Measurements from ENCODE around the gene ACTN2. TPM values are rescaled to one million over a fixed set of nuclear protein-coding genes. Genes with fewer than 3 reads are reported as not detected.
"Not testable (repeated sequence)": the region's sequence is repeated elsewhere in the genome, so short reads cannot be mapped to it uniquely, and the experiment has no call there.

Gene ACTN2
- total RNA-seq = 2,525 TPM
- long read RNA-seq, full-length matches to known transcripts = 3,444 of 3,751 reads
- long read RNA-seq, partial matches to known transcripts = 225 of 3,751 reads
- long read RNA-seq, other reads (novel, unspliced or antisense) = 82 of 3,751 reads

DNA sequence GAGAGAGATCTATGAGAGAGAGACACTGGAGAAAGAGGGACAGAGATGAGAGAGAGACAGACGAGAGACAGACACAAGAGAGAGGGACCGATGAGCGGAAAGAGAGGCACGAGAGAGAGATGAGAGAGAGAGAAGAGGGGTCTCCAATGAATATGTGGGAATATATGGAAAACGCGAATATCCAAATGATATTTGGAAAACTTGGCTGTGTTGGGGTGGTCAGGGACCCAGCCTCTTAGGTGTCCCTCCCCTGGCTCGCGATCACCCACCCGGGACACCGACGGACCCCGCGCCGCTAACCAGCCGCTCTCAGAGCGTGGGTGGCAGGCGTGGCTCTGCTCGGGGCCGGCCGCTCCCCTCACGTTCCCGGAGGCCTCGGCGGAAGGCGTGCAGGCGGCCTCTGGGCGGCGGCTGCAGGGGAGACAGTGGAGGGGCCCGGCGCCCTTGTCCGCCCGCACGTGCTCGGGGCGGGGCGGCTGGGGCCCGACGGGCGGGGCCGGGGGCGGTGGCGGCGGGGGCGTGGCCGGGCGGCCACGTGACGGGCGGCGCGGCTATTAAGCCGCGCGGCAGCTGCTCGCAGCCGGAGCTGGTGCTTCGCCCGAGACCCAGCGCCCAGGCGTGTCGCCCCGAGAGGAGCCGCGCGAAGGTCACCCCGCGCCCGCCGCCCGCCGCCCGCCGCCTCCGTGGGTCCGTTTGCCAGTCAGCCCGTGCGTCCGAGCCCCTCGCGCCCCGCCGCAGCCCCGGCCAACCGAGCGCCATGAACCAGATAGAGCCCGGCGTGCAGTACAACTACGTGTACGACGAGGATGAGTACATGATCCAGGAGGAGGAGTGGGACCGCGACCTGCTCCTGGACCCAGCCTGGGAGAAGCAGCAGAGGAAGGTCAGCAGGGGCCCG lies at the start of gene ACTN2:
Gene ACTN2, plus strand, starts transcription at position 583 of the 898 bp plus-strand sequence. Its CDS starts 175 bp downstream, at position 758.
- DNase-seq (ENCODE audit: missing footprints) (peak; percentile 85), ATAC-seq (peak; percentile 64)
- intact Hi-C loops (cut with DNase I) = loop anchor here (2.0 kb wide), 2 partner anchors 61 to 77 kb away; no protein-coding TSS in a partner anchor

DNA sequence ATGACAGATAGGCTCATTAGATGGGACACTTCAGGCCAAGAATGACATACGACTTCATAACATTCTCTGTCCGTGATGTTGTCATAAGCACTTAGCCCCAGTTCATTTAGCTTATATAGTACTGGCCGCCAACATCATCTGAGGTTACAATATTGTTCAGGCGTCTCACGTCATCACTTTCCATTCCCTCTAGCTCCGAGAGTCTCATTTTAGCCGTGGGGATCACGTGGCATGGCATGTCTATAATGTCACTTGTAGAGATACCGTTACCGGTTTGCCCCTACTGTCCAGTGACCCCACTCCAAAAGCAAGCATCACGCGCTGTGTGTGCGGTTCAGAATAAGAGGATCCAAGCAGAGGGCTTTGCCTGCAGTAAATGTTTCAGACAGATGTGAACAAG lies 47.4 kb upstream of the ACTN2 start:
- intact Hi-C loops (cut with DNase I) = no loop called here
- ATAC-seq = peak; percentile 66
- DNase-seq (ENCODE audit: missing footprints) = no peak

DNA sequence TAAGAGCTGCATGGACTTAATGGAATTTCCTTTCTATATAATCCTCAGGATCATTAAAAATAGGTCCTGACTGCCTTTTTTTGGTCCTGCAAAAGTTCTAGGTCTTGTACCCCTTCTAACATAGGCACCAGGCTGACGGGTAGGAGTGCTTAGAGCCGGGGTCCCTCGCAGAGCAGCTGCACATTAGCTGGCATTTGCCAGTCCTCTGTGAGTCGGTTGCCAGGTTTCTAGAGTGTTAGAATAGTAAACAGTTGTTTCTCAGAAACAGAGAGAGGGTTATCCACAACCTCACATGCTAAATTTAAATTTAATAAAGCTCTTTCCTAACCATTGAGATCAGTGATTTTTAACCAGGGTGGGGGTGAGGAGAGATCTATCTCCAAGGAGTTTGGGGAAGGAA lies 46.6 kb upstream of the ACTN2 start:
- ATAC-seq = peak; percentile 81
- intact Hi-C loops (cut with DNase I) = no loop called here
- no peak for DNase-seq (ENCODE audit: missing footprints)

DNA sequence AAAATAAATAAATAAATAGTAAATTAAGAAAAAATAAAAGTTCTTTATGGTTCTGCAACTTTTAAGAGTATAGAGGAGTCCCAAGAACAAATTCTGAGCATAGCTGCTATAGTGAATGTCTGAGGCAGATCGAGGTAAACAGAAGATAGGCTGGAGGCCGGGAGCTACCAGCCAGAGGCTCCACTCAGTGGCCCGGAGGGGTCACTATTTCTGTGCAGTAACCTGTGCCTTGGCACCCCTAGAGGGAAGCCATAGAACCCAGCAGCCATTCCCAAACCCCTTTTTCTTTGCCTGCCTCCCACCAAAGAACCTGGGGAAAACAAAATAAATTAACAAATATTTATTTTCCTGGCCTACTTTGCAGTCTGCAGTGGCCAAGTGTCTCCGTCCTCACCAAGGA lies 43.5 kb upstream of the ACTN2 start:
- intact Hi-C loops (cut with DNase I) = no loop called here
- no peak for ATAC-seq
- no peak for DNase-seq (ENCODE audit: missing footprints)

DNA sequence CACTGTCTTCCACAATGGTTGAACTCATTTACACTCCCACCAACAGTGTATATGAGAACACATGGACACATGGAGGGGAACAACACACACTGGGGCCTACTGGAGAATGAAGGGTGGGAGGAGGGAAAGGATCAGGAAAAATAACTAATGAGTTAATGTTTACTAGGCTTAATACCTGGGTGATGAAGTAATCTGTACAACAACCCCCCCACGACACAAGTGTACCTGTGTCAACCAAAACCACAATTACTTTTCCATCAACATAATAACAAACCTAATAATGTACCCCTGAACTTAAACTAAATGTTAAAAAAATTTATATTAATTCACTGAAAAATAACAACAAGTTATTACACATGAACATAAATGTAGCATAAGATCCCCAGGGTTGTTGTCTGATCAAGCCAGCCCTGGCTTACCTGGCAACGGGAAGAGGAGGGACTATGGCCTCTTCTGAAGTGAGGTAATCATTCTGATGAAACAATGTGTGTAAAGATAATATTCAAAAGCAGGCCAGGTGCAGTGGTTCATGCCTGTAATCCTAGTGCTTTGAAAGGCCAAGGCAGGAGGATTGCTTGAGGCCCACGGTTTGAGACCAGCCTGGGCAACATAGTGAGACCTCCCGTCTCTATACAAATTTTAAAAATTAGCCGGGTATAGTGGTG lies 41.2 kb upstream of the ACTN2 start:
- intact Hi-C loops (cut with DNase I) = no loop called here
- no peak for DNase-seq (ENCODE audit: missing footprints)
- no peak for ATAC-seq

DNA sequence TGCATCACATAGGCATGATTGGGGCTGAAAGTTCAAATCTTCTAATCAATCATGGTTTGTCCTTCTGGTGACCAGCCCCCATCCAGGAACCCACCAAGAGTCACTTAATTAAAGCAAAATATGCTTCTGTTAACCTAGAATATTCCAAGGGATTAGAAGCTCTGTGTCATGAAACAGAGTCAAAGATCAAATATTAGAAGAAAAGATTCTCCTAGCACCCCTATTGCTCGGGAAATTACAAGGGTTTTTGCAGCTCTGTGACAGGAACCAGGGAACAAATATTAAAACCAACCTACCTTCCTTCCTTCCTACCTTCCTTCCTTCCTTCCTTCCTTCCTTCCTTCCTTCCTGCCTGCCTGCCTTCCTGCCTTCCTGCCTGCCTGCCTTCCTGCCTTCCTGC lies 31.8 kb upstream of the ACTN2 start:
- intact Hi-C loops (cut with DNase I) = no loop called here
- no peak for ATAC-seq
- no peak for DNase-seq (ENCODE audit: missing footprints)

DNA sequence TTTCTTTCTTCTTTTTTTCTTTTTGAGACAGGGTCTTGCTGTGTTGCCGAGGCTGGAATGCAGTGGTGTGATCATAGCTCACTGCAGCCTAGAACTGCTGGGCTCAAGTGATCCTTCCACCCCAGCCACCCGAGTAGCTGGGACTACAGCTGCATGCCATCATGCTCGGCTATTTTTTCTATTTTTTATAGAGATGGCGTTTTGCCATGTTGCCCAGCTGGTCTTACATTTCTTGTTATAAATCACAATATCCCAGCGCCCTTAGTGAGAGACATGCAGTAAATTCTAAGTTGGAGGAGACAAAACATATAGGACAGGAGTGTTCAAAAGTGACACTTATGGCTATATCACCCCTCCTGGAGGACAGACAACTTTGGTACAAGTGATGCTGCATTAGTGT lies 31.3 kb upstream of the ACTN2 start:
- DNase-seq (ENCODE audit: missing footprints) = no peak
- intact Hi-C loops (cut with DNase I) = no loop called here
- no peak for ATAC-seq

DNA sequence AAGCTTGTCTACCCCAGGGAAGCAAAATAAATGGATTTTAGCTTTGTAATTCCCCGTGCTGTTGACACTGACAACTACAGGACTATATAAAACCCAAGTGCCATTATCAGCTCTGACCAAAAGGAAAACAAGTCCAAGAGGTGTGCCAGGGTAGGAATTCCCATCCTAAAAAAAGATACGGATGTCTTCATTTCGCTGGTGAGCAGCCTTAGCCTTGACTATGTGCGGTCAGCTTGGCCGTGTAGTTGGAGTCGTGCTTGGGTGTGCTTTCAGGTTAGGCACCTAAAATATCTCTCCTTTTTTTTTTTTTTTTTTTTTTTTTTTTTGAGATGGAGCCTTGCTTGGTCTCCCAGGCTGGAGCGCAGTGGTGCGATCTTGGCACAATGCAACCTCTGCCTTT lies 28.9 kb upstream of the ACTN2 start:
- intact Hi-C loops (cut with DNase I) = no loop called here
- no peak for DNase-seq (ENCODE audit: missing footprints)
- peak; percentile 66 for ATAC-seq

DNA sequence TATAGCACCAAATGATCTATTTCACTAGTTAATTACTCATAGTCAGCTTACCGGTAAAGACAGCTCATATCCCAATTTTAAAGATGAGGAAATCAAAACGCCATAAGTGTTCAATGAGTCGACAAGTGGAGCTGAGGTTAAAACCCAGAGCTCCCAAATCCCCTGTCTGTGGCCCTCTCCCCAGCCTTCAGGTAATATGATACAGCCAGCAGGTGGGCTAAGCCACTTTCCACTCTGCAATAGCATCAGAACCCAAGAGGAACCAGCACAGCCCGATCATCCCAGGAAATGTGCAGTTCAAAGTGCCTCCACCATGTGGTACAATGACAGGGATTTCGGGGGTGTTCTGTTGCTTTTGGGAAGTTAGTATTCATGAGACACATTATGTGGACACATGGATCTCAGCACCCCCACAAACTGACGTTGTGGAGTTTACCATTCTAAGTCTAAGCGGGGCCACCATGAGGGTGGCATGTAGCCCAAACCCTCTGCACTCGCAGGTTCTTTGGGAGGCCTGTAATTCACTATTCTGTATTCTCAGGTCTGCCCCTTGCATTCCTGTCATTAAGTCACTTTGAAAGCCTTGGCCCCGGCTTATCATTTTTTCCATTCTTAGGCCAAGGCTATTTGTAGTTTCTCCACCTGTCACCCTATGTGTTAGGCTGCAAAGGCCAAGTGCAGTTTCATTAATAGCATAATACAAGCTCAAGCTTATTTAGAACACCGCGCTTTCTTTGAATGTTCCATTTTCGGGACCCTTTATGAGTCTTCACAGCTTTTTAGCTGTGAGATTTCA lies 26.3 kb upstream of the ACTN2 start:
- ATAC-seq (peak; percentile 80), DNase-seq (ENCODE audit: missing footprints) (no peak)
- intact Hi-C loops (cut with DNase I) = no loop called here

DNA sequence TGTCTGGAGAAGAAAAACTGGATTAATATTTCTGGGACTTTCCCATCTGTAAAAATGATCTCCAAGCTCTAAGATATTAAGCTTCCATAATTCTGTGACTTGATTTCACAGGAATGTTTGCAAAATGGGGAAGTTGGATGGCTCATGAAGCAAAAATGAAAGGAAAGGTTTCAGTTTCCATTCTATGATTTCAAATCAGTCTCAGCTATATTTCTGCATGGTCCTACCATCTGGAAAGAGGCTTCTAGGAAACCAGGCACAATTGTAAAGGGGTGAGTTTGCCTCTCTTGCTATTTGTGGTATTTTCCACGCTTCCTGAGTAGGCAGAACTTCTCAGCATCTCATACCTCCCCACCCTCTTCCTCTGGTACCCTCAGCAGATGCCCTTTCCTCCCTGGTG lies 22.4 kb upstream of the ACTN2 start:
- intact Hi-C loops (cut with DNase I) = no loop called here
- ATAC-seq (no peak), DNase-seq (ENCODE audit: missing footprints) (no peak)

DNA sequence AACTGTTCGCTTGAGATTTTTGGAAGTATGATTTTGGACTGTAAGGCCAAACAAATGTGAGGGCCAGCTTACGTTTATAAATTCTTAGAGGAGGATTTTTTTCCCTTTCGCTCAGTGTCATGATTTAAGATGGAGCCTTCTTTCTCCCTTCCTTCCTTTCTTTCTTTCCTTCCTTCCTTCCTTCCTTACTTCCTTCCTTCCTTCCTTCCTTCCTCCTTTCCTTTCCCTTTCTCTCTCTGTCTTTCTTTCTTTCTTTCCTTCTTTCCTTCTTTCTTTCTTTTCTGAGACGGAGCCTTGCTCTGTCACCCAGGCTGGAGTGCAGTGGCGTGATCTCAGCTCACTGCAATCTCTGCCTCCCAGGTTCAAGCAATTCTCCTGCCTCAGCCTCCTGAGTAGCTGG lies 17.4 kb upstream of the ACTN2 start:
- intact Hi-C loops (cut with DNase I); ATAC-seq; DNase-seq (ENCODE audit: missing footprints): not testable (repeated sequence)

DNA sequence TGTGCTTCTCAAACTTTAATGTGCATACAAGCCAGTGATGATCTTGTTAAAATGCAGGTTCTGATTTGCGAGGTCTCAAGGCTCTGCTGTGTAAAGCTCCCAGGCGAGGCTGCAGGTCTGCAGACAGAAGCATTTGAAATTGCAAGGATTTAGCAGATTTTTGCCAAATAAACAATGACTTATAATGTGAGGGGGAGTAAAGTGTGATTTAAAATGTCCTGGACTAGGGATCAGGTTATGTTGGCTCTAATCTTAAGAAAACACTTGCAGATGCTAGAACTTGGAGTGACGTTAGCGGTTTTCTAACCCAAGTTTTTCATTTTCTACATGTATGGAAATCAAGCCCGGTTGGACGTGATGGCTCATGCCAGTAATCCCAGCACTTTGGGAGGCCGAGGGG lies 16.2 kb upstream of the ACTN2 start:
- no peak for ATAC-seq
- no peak for DNase-seq (ENCODE audit: missing footprints)
- intact Hi-C loops (cut with DNase I) = no loop called here

DNA sequence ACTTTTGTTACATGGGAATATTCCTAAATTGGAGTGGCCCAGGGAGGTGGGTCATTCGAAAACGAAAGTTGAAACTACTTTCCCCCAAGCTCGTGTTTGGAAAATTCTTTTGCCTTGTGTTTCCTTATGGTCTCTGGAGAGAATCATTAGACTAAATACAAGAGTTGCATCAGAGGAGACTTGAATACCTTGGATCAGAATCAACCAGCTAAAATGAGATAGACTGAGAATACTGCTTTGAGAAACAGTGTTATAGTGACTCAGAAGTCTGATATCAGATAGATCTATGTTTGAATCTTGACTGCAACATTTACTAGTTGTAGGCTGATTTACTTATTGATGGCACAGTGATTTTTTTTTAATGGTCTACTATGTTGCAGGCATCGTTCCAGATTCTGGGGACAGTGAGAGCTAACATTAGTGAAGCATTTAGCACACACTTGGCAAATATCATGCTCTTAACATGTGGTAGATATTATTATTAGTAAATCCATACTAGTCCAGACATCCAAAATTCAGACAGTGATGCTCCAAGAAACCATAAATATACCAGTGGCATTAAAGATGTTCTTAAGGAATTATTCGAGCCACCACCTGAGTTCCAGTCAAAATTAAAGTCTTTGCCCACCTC lies 12.9 kb upstream of the ACTN2 start:
- DNase-seq (ENCODE audit: missing footprints) = no peak
- ATAC-seq = peak; percentile 83
- intact Hi-C loops (cut with DNase I) = no loop called here

DNA sequence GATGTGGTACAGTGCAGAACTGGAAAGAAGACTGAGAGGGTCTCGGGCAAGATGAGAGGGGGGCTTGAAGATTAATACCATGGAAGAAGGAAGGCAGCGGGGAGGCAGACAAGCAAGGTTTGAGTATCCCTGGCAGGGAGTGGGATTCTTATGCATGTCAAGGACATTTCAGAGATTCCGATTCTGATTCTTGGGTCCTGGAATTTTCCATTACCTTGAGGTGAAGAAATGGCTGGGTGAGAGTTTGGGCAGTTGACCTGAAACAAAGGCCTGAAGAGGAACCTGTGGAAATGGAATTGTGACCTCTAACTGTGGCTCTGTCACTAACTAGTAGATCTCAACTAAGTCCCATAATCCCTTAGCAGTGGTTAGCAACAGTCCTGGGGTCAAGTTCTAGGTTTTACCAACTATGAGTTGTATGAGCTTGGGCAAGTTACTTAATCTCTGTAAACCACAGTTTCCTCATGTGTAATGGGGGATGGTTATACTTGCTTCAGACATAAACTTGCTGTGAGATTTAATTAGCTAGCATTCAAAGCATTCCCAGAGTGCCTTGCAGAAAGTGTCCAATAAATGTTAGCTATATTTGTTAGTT lies 8.6 kb upstream of the ACTN2 start:
- intact Hi-C loops (cut with DNase I) = no loop called here
- ATAC-seq (no peak), DNase-seq (ENCODE audit: missing footprints) (no peak)

DNA sequence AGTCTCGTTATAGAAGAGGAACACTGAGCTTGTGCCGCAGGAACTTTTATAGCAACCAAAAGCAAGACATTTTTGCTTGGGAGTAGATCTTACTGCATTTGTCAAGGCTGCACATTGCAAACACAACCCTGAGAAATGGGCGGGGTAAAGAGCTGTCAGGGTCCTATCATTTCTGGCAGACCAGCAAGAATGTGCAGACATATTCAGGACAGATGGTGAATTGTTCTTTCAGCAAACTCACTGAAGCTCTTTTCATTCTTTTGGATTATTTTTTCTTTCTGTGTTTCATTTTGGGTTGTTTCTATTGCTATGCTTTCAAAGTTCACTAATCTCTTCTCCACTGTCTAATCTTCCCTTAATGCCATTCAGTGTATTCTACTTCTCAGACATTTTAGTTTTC lies 5.1 kb upstream of the ACTN2 start:
- intact Hi-C loops (cut with DNase I) = no loop called here
- DNase-seq (ENCODE audit: missing footprints) (no peak), ATAC-seq (peak; percentile 51)

DNA sequence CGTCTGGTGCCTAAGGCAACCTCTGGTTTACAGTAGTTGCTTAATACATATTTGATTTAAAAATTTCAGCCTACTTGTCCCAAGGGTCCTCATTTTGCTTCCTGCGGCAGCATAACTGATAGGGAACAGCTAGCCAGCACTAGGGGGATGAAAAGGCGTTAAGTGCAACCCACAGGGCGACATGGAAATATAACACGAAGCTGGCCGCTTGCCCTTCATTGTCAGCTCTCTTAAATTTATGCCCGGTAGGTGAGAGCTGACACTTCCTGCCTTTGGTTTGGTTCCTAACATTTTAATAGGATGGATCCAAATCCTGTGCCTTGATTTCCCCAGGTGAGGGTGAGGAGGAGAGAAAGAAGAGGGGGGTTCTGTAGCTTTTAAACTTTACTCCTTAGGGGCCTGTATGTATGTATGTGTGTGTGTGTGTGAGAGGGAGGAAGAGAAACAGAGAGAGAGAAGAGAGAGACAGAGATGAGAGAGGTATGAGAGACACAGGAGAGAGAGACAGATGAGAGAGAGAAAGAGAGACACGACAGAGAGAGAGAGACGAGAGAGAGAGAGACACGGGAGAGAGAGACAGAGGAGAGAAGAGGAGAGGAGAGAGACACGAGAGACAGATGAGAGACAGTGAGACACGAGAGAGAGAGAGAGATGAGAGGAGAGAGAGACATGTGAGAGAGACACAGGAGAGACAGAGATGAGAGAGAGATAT lies 938 bp upstream of the ACTN2 start:
- intact Hi-C loops (cut with DNase I) = no loop called here
- DNase-seq (ENCODE audit: missing footprints) = no peak
- no peak for ATAC-seq

DNA sequence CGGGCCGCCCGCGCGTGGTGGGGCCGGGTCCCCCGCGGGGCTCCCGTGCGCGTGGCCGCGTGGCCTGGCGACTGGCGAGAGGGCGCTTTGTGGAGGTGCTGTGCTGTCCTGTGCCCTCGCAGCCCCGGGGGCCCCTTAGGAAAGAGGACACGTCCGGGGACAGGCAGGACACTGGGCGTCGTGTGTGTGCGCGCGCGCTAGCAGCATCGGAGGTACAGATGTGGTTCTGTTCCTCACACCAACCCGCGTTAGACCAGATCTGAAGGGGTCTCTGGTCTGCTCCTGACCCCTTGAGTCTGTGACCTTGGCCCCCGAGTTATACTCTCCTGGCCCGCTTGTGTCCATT lies 489 bp downstream of the ACTN2 start:
- ATAC-seq (peak; percentile 8), DNase-seq (ENCODE audit: missing footprints) (peak; percentile 73)
- intact Hi-C loops (cut with DNase I) = loop anchor here (2.0 kb wide), 2 partner anchors 60 to 78 kb away; no protein-coding TSS in a partner anchor

DNA sequence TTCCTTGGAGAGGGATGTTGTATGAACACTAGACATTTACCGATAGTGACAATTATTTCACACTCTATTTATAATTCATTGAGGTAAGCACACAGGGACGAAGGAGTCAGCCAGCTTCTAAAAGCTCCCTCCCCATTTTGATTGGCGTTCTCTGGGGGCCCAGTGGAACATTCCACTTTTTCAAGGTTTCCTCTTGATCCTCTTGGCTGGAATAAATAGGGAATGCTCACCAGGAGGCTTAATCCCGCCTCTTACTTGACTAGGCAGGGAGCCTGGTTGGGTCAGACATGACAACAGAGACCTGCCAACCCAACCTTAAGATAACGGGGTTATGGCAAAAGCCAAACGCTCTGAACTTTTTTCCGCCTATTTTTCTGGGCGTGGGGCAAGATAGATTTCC lies 974 bp downstream of the ACTN2 start:
- intact Hi-C loops (cut with DNase I) = loop anchor here (2.0 kb wide), 2 partner anchors 60 to 78 kb away; no protein-coding TSS in a partner anchor
- ATAC-seq (peak; percentile 68), DNase-seq (ENCODE audit: missing footprints) (no peak)
